Smooth muscle cell (in vitro differentiated cells): ENCODE results near the gene IER5L. TPM values are rescaled to one million over a fixed set of nuclear protein-coding genes. Genes with fewer than 3 reads are reported as not detected.

ENCODE experiments used
- DNase-seq: peaks from one replicate; lab custom pipeline; 2025; ENCODE audit not compliant: unreplicated experiment; lab: John Stamatoyannopoulos, UW
- H2AFZ ChIP-seq: fragments of 200-600 bp; sonication (generic); 2 replicates; pipeline ENCODE4 v1.6.0; 2016; ENCODE audit warnings: antibody characterized with exemption, low read depth, mild to moderate bottlenecking
- H3F3A ChIP-seq: fragments of 200-600 bp; sonication (generic); 2 replicates; pipeline ENCODE4 v1.6.0; 2017; ENCODE audit warnings: antibody characterized with exemption, low read depth
- H3K27ac ChIP-seq: fragments of 200-600 bp; sonication (generic); 2 replicates; pipeline ENCODE4 v1.5.1; 2016; ENCODE audit warnings: low read depth, mild to moderate bottlenecking
- H3K27me3 ChIP-seq: fragments of 200-600 bp; sonication (generic); 2 replicates; pipeline ENCODE4 v1.6.1; 2016; ENCODE audit warnings: low read depth, mild to moderate bottlenecking
- H3K36me3 ChIP-seq: fragments of 200-600 bp; sonication (generic); 2 replicates; pipeline ENCODE4 v1.5.1; 2016; ENCODE audit warnings: low read depth
- H3K4me1 ChIP-seq: fragments of 200-600 bp; sonication (generic); 2 replicates; pipeline ENCODE4 v1.5.1; 2016; ENCODE audit warnings: low read depth
- H3K4me2 ChIP-seq: fragments of 200-600 bp; sonication (generic); 2 replicates; pipeline ENCODE4 v1.6.0; 2016; ENCODE audit warnings: mild to moderate bottlenecking
- H3K4me3 ChIP-seq: fragments of 200-600 bp; sonication (generic); 2 replicates; pipeline ENCODE4 v1.5.1; 2016; ENCODE audit warnings: mild to moderate bottlenecking
- H3K79me2 ChIP-seq: fragments of 200-600 bp; sonication (generic); 2 replicates; pipeline ENCODE4 v1.6.0; 2016; ENCODE audit warnings: low read depth, mild to moderate bottlenecking
- H3K9ac ChIP-seq: fragments of 200-600 bp; sonication (generic); 2 replicates; pipeline ENCODE4 v1.6.0; 2016; ENCODE audit warnings: low read depth
- H3K9me3 ChIP-seq: fragments of 200-600 bp; sonication (generic); replicated peaks from 2 replicates; pipeline ENCODE4 v1.5.1; 2016; ENCODE audit warnings: low read depth
- H4K20me1 ChIP-seq: fragments of 200-600 bp; sonication (generic); 2 replicates; pipeline ENCODE4 v1.6.0; 2016; ENCODE audit warnings: low read depth
- CTCF ChIP-seq: fragments of 200-600 bp; sonication (generic); IDR thresholded peaks from 2 replicates; pipeline ENCODE4 v1.5.1; 2017; ENCODE audit warnings: borderline replicate concordance, mild to moderate bottlenecking, antibody characterized with exemption; ENCODE audit not compliant: insufficient read depth, poor library complexity, severe bottlenecking
- WGBS: methylation state at CpG from one replicate; pipeline ENCODE4 v1.1.7; 2016; ENCODE audit warnings: low lambda C conversion rate; 5-methylcytosine and 5-hydroxymethylcytosine counted together
- polyA plus RNA-seq: library from polyadenylated mRNA; unstranded; fragments of >200 nt; fragmentation: Nextera tagmentation; extraction: Ambion mirVana; gene quantifications from 2 replicates; pipeline ENCODE4 v1.2.1, GENCODE V29; 2016
- total RNA-seq: library from RNA; depleted of rRNA; stranded (reverse); fragments of >200 nt; gene quantifications from 2 replicates; pipeline ENCODE4 v1.2.3, GENCODE V29; 2014

IER5L gene
- total and polyA plus RNA-seq, 2 experiments from 2014 or later, result 28.3 to 31.7 TPM

- Histone ChIP-seq H3K79me2 (peaks cover 5% of the 10 kb centered on the region), H3K27me3 (no peaks in the 10 kb centered on the region), H4K20me1 (peaks cover 22% of the 10 kb centered on the region), H3K4me3 (no peak overlapping the region), H3K4me1 (peaks cover 20% of the 10 kb centered on the region), H3K4me2 (no peak overlapping the region), H3F3A (peaks cover 10% of the 10 kb centered on the region), H3K36me3 (no peaks in the 10 kb centered on the region), H3K9me3 (no peaks in the 10 kb centered on the region), H3K27ac (no peak overlapping the region), H2AFZ (no peak overlapping the region), H3K9ac (no peak overlapping the region)
- DNase-seq, result no peak
- TF ChIP-seq CTCF, result no peak
- WGBS, result 94% methylated on average over 5 of the region's 6 CpGs
Observed at GRCh38 chr9:129148463-129149204, 29.4 kb downstream of the IER5L start.

GRCh38 chr9:129146441-129146941, 31.6 kb downstream of the IER5L start:
- peaks cover 22% of the 10 kb centered on the region for H4K20me1 ChIP-seq
- H3K79me2 ChIP-seq, result peaks cover 18% of the 10 kb centered on the region
- H3K4me1 ChIP-seq, result peaks cover 41% of the 10 kb centered on the region
- DNase-seq, result no peak
- no peaks in the 10 kb centered on the region for H3K36me3 ChIP-seq
- no peak overlapping the region for H2AFZ ChIP-seq
- H3F3A ChIP-seq, result peaks cover 15% of the 10 kb centered on the region
- H3K27me3 ChIP-seq, result no peaks in the 10 kb centered on the region
- no peak overlapping the region for H3K4me3 ChIP-seq
- H3K4me2 ChIP-seq, result peak overlapping the region; percentile 71
- peak overlapping the region; percentile 53 for H3K9ac ChIP-seq
- H3K9me3 ChIP-seq, result no peaks in the 10 kb centered on the region
- 66% methylated on average over 8 of the region's 8 CpGs for WGBS
- peak overlapping the region; percentile 77 for H3K27ac ChIP-seq
- TF ChIP-seq CTCF, result no peak

GRCh38 chr9:129145841-129146292, 32.2 kb downstream of the IER5L start:
- Histone ChIP-seq H3K4me3 (no peak overlapping the region), H3K9me3 (no peaks in the 10 kb centered on the region), H3K27me3 (no peaks in the 10 kb centered on the region), H3K4me1 (peaks cover 47% of the 10 kb centered on the region), H3K27ac (peak overlapping the region; percentile 77), H3K36me3 (no peaks in the 10 kb centered on the region), H4K20me1 (peaks cover 22% of the 10 kb centered on the region), H3F3A (peaks cover 15% of the 10 kb centered on the region), H3K9ac (peak overlapping the region; percentile 53), H3K79me2 (peaks cover 18% of the 10 kb centered on the region), H2AFZ (no peak overlapping the region), H3K4me2 (peak overlapping the region; percentile 71)
- WGBS, result 33% methylated on average over 7 of the region's 7 CpGs
- TF ChIP-seq CTCF, result no peak
- no peak for DNase-seq
